Tibial nerve (tissue), 3 donors: ENCODE data around the gene DMD.

Experiments used
- POLR2A ChIP-seq, 2 donors: fragments of 450-650 bp; IDR thresholded peaks; one replicate each; pipeline ENCODE4 v1.6.1; 2017; ENCODE audit warnings: antibody characterized with exemption in 2 of 2, mild to moderate bottlenecking in 2 of 2, moderate library complexity in 2 of 2
- TF ChIP-seq, protein P1 (sequence below), 5 experiments: fragments of 200-600 bp in 3 of 5; fragments of 450-650 bp in 2 of 5; sonication (generic) in 3 of 5; IDR thresholded peaks; one replicate each; pipeline ENCODE4 v1.5.1; 2016 to 2019; ENCODE audit warnings: antibody characterized with exemption in 5 of 5, mild to moderate bottlenecking in 3 of 5, moderate library complexity in 2 of 5

DNA sequence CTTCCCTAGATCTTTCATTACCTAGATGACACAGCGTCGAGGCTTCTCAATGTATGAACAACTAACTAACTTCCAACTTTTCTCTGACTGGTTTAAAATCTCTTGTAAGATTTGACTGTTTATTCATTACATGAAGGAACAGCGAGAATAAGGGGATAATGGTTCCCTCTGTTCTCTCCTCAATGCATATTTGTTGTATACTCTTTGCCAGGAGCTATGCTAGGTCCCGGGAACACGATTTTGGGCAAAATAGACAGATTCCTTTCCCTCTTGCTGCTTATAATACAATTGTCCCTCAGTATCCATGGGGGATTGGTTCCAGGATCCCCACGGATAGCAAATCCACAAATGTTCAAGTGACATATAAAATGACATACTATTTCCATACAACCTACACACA lies 1020.0 kb downstream of the DMD start:
- TF ChIP-seq, protein P1, sequence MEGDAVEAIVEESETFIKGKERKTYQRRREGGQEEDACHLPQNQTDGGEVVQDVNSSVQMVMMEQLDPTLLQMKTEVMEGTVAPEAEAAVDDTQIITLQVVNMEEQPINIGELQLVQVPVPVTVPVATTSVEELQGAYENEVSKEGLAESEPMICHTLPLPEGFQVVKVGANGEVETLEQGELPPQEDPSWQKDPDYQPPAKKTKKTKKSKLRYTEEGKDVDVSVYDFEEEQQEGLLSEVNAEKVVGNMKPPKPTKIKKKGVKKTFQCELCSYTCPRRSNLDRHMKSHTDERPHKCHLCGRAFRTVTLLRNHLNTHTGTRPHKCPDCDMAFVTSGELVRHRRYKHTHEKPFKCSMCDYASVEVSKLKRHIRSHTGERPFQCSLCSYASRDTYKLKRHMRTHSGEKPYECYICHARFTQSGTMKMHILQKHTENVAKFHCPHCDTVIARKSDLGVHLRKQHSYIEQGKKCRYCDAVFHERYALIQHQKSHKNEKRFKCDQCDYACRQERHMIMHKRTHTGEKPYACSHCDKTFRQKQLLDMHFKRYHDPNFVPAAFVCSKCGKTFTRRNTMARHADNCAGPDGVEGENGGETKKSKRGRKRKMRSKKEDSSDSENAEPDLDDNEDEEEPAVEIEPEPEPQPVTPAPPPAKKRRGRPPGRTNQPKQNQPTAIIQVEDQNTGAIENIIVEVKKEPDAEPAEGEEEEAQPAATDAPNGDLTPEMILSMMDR (IDR thresholded peaks at IDR 0.05), result no peak
- TF ChIP-seq POLR2A (IDR thresholded peaks at IDR 0.05), result no peak
